ENCODE measurements around the gene MLF2. TPM values are rescaled to one million over a fixed set of nuclear protein-coding genes. Genes with fewer than 3 reads are reported as not detected.

The MLF2 gene
- polyA plus RNA-seq, 1 experiment = 241 TPM

DNA sequence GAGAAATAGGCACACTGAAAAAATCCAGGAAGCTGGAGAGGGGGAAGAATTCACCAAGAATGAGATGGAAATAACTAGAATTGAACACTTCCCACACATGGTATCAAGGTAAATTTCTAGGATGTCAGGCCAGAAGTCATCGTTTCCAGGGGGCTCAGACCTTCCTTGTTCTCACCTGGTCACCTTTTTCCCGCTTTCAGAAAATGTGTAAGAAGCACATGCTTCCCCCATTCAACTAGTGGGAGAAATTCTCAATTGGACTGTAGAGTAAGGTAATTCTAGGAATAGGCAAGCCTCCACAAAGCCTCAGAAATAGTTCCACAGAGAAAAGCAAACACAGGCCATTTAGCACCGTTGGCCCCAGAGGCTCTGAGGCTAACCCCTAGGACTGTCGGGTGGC, 10.4 kb upstream of the MLF2 start:
- peak overlapping the region; percentile 94 for H3K27ac ChIP-seq (ENCODE audit: low read depth, low read length)
- ChIA-PET POLR2A (interaction anchor here (0.6 to 1.3 kb wide), 5 partner anchors 10 to 90 kb away, joined by 3 to 8 read pairs (median 5); partner anchors contain the start of genes MLF2 and ZNF384), CTCF (interaction anchor here (0.9 to 3.5 kb wide), 2 partner anchors 10 to 61 kb away, joined by 3 to 50 read pairs; partner anchors contain the start of gene MLF2)
- DNase-seq (ENCODE audit: low read depth, low spot score) = no peak
- H3K27me3 ChIP-seq (ENCODE audit: control insufficient read depth, insufficient read depth, low read length) = no peaks in the 10 kb centered on the region
- no peaks in the 10 kb centered on the region; the same call in 1 of the 2 replicates for H3K9me3 ChIP-seq (ENCODE audit: control insufficient read depth, insufficient read depth, low read length)
- peak overlapping the region; percentile 49 for H3K4me3 ChIP-seq (ENCODE audit: low read depth, low read length)
- TF ChIP-seq, protein P1, sequence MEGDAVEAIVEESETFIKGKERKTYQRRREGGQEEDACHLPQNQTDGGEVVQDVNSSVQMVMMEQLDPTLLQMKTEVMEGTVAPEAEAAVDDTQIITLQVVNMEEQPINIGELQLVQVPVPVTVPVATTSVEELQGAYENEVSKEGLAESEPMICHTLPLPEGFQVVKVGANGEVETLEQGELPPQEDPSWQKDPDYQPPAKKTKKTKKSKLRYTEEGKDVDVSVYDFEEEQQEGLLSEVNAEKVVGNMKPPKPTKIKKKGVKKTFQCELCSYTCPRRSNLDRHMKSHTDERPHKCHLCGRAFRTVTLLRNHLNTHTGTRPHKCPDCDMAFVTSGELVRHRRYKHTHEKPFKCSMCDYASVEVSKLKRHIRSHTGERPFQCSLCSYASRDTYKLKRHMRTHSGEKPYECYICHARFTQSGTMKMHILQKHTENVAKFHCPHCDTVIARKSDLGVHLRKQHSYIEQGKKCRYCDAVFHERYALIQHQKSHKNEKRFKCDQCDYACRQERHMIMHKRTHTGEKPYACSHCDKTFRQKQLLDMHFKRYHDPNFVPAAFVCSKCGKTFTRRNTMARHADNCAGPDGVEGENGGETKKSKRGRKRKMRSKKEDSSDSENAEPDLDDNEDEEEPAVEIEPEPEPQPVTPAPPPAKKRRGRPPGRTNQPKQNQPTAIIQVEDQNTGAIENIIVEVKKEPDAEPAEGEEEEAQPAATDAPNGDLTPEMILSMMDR (IDR thresholded peaks at IDR 0.05; ENCODE audit: low read depth, low read length) = no peak

DNA sequence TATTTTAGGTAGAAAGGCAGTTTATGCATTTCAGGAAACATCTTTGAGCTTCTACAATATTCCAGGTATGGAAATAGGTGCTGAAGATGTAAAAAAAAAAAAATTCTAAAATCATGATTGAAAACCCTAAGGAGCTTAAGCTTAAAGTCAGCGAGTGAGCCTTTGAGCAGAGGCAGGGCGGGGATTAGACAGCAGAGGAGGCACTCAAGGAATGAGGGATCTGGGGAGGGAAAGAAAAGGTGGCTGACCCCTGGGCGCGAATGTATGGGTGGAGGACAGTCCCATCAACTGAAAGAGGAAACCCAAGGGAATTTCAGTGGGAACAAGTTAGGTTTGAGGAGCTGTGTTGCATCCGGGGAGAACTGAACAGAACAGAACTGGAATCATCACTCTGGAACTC, 6.8 kb upstream of the MLF2 start:
- CTCF ChIA-PET = interaction anchor here (0.9 to 1.5 kb wide), 4 partner anchors 19 to 110 kb away, joined by 3 to 4 read pairs (median 3); no protein-coding TSS in a partner anchor
- POLR2A ChIA-PET = no interaction called here
- Histone ChIP-seq H3K9me3 (ENCODE audit: control insufficient read depth, insufficient read depth, low read length) (no peaks in the 10 kb centered on the region), H3K4me3 (ENCODE audit: low read depth, low read length) (no peak overlapping the region), H3K27ac (ENCODE audit: low read depth, low read length) (no peak overlapping the region), H3K27me3 (ENCODE audit: control insufficient read depth, insufficient read depth, low read length) (no peaks in the 10 kb centered on the region)
- TF ChIP-seq, protein P1 (IDR thresholded peaks at IDR 0.05; ENCODE audit: low read depth, low read length) = no peak
- no peak for DNase-seq (ENCODE audit: low read depth, low spot score)

DNA sequence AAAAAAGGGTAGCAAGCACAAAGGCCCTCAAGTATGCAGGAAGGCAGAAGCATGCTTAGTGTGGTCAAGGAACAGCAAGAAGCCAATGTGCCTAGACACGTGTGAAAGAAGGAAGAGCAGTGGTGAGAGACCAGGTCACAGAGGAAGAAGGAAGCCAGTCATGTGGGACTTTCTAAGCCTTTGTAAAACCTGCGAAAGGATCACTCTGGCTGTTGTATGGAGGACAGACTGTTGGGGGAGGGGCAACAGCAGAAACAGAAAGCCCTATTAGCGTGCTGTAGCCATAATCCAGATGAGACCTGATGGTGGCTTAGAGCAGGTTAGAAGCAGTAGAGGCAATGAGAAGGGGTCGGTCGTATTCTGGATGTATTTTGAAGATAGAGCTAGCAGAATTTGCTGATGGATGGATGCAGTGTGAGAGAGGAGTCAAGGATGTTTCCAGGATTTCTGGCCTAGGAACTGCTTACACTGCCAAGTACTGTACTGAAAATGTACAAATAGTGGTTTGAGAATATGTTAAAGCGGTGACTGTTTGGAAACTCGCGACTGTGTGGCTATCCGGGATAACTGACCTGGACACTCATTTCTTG, 5.7 kb upstream of the MLF2 start:
- no peak overlapping the region for H3K27ac ChIP-seq (ENCODE audit: low read depth, low read length)
- ChIA-PET CTCF (interaction anchor here (0.6 to 1.8 kb wide), 4 partner anchors 8 to 351 kb away, joined by 3 to 9 read pairs (median 4); partner anchors contain the start of gene PTMS), POLR2A (no interaction called here)
- H3K9me3 ChIP-seq (ENCODE audit: control insufficient read depth, insufficient read depth, low read length) = no peaks in the 10 kb centered on the region
- DNase-seq (ENCODE audit: low read depth, low spot score) = no peak
- no peak overlapping the region for H3K4me3 ChIP-seq (ENCODE audit: low read depth, low read length)
- TF ChIP-seq, protein P1 (IDR thresholded peaks at IDR 0.05; ENCODE audit: low read depth, low read length) = no peak
- no peaks in the 10 kb centered on the region for H3K27me3 ChIP-seq (ENCODE audit: control insufficient read depth, insufficient read depth, low read length)

DNA sequence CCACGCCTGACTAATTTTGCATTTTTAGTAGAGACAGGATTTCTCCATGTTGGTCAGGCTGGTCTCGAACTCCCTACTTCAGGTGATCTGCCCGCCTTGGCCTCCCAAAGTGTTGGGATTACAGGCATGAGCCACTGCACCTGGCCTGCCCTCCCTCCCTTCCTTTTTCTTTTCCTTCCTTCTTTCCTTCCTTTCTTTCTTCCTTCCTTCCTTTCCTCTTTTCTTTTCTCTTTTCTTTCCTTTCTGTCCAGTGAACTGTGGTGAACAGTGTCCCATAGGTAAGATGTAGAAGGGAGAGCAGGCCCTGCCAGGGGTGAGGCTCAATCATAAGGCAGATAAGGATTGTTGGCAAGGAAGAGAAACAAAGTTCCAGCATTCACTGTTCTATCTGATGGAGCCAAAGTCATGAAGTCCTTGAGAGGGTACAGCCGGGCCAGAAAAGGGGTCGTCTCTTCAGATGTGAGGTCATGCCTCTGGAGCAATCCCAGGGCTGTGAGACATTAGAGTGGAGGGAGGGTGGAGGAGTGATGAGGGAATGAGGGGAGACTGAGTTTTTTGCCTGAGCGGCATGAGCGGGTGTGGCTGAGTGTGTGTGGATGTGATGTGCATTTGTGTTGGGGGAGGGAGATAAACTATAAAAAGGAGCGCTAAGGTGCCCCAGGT, 4.2 kb upstream of the MLF2 start:
- CTCF ChIA-PET = interaction anchor here (0.7 to 1.8 kb wide), 2 partner anchors 9 to 21 kb away, joined by 5 to 9 read pairs; partner anchors contain the start of gene PTMS
- POLR2A ChIA-PET = no interaction called here
- Histone ChIP-seq H3K9me3 (ENCODE audit: control insufficient read depth, insufficient read depth, low read length) (no peaks in the 10 kb centered on the region; the same call in 1 of the 2 replicates), H3K27ac (ENCODE audit: low read depth, low read length) (no peak overlapping the region), H3K27me3 (ENCODE audit: control insufficient read depth, insufficient read depth, low read length) (no peaks in the 10 kb centered on the region), H3K4me3 (ENCODE audit: low read depth, low read length) (no peak overlapping the region)
- TF ChIP-seq, protein P1 (IDR thresholded peaks at IDR 0.05; ENCODE audit: low read depth, low read length) = no peak
- no peak for DNase-seq (ENCODE audit: low read depth, low spot score)

DNA sequence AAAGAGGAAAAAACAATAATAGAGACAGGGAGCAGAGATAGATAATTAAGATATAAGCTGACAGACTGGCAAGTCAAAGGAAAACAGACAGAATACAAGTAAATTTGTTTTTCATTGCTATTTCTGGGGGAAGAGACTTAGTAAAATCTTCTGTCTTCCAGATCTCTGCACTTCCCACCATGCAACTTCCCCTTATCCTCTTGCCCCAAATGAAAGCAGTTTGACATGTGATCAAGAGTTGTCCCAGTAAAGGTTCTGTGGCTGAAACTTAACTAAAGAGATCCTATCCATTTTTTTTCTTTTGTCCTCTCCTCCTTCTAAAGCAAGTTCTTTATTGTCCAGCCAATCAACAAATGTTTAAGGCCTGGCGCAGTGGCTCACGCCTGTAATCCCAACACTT, 1.5 kb upstream of the MLF2 start:
- CTCF ChIA-PET = interaction anchor here (0.6 to 5.7 kb wide), 28 partner anchors 8 to 185 kb away, joined by 3 to 165 read pairs (median 12); partner anchors contain the start of genes CD4, CDCA3, COPS7A and GNB3
- H3K4me3 ChIP-seq (ENCODE audit: low read depth, low read length) = no peak overlapping the region
- H3K27me3 ChIP-seq (ENCODE audit: control insufficient read depth, insufficient read depth, low read length) = no peaks in the 10 kb centered on the region
- no peak overlapping the region for H3K27ac ChIP-seq (ENCODE audit: low read depth, low read length)
- POLR2A ChIA-PET = interaction anchor here (1.2 to 4.2 kb wide), 11 partner anchors 9 to 118 kb away, joined by 3 to 89 read pairs (median 11); partner anchors contain the start of genes COPS7A, P3H3, PTMS and SPSB2
- TF ChIP-seq, protein P1 (IDR thresholded peaks at IDR 0.05; ENCODE audit: low read depth, low read length) = no peak
- DNase-seq (ENCODE audit: low read depth, low spot score) = no peak
- no peaks in the 10 kb centered on the region; the same call in 1 of the 2 replicates for H3K9me3 ChIP-seq (ENCODE audit: control insufficient read depth, insufficient read depth, low read length)

Data from AG04450 (cell line).